GM21367 (cell line): ENCODE data around the gene MEIG1.
"Not testable (repeated sequence)": the region's sequence is repeated elsewhere in the genome, so short reads cannot be mapped to it uniquely, and the experiment has no call there.

Source experiments
- ATAC-seq: cut with Tn5 transposase; IDR thresholded peaks from one replicate; pipeline ENCODE4 v1.9.1; 2021; ENCODE audit not compliant: unreplicated experiment

MEIG1 gene

GRCh38 chr10:14954001-14954770 lies 5.0 kb upstream of the MEIG1 start, which contains the start of gene DCLRE1C:
Gene DCLRE1C, minus strand, starts transcription at chr10:14954096. Its CDS starts 86 bp downstream, at chr10:14954010.
- peak; percentile 69 for ATAC-seq

- ATAC-seq: no peak
Observed at GRCh38 chr10:14954934-14955333, 4.3 kb upstream of the MEIG1 start.

- no peak for ATAC-seq
Observed at GRCh38 chr10:14958872-14959220, 342 bp upstream of the MEIG1 start.

- ATAC-seq: no peak
Observed at GRCh38 chr10:14967897-14968296, 8.7 kb downstream of the MEIG1 start.

- ATAC-seq: no peak
Observed at GRCh38 chr10:14971867-14972448, 12.8 kb downstream of the MEIG1 start.

GRCh38 chr10:14974153-14974998 lies 15.2 kb downstream of the MEIG1 start:
- not testable (repeated sequence) for ATAC-seq

- ATAC-seq: no peak
Observed at GRCh38 chr10:14975672-14976273, 16.6 kb downstream of the MEIG1 start.

GRCh38 chr10:14982744-14983143 lies 23.6 kb downstream of the MEIG1 start:
- no peak for ATAC-seq

GRCh38 chr10:14989552-14989951 lies 30.4 kb downstream of the MEIG1 start:
- not testable (repeated sequence) for ATAC-seq

- ATAC-seq: not testable (repeated sequence)
Observed at GRCh38 chr10:14991035-14991749, 32.0 kb downstream of the MEIG1 start.

- ATAC-seq: not testable (repeated sequence)
Observed at GRCh38 chr10:14992336-14992735, 33.1 kb downstream of the MEIG1 start.

GRCh38 chr10:14993500-14994455 lies 34.6 kb downstream of the MEIG1 start:
- ATAC-seq: not testable (repeated sequence)

- ATAC-seq: no peak
Observed at GRCh38 chr10:14995964-14996565, 36.9 kb downstream of the MEIG1 start.

GRCh38 chr10:15013530-15013929 lies 54.3 kb downstream of the MEIG1 start:
- ATAC-seq: not testable (repeated sequence)

- ATAC-seq: no peak
Observed at GRCh38 chr10:15015451-15015850, 56.3 kb downstream of the MEIG1 start.

- not testable (repeated sequence) for ATAC-seq
Observed at GRCh38 chr10:15020966-15021365, 61.8 kb downstream of the MEIG1 start.
